A549 (cell line): ENCODE measurements around the gene EGFL7.

Source experiments
- BHLHE40 ChIP-seq: IDR thresholded peaks from 2 replicates; pipeline ENCODE4 v1.6.1; 2012; ENCODE audit warnings: low read depth, low read length, inconsistent platforms
- CTCF ChIP-seq: fragments of >200 bp; sonication (Bioruptor Twin); formaldehyde crosslinking; IDR thresholded peaks from 3 replicates; pipeline ENCODE4 v1.5.1; 2016
- ELK1 ChIP-seq: fragments of 150-350 bp; IDR thresholded peaks from 2 replicates; pipeline ENCODE4 v1.6.1; 2014; ENCODE audit warnings: low read depth, mild to moderate bottlenecking, low read length
- JUN ChIP-seq, 2 experiments: fragments of >200 bp; sonication (Bioruptor Twin); formaldehyde crosslinking; IDR thresholded peaks; 2 replicates in 1 of 2; 3 replicates in 1 of 2; pipeline ENCODE4 v1.6.1; 2016 to 2017
- MYC ChIP-seq: IDR thresholded peaks from 2 replicates; pipeline ENCODE4 v1.6.1; 2012; ENCODE audit warnings: mild to moderate bottlenecking, inconsistent platforms, low read length, improper control_type of control experiment, borderline replicate concordance
- POLR2A ChIP-seq: IDR thresholded peaks from 2 replicates; pipeline ENCODE4 v1.6.1; 2012; ENCODE audit warnings: mild to moderate bottlenecking, low read length
- RFX5 ChIP-seq: fragments of 450-650 bp; IDR thresholded peaks from 2 replicates; pipeline ENCODE4 v1.7.1; 2014; ENCODE audit warnings: antibody characterized with exemption, mild to moderate bottlenecking, moderate library complexity

GRCh38 chr9:136644593-136645351, 17.9 kb upstream of the EGFL7 start:
- TF ChIP-seq POLR2A (no peak), MYC (no peak), CTCF (peak; percentile 67), JUN (IDR thresholded peaks at IDR 0.05) (no peak), RFX5 (no peak), BHLHE40 (no peak), ELK1 (no peak)
